PC-9 (cell line): ENCODE results near the gene CILP.

Experiments used
- CTCF ChIP-seq: fragments of 200-600 bp; sonication (generic); conservative IDR thresholded peaks from 2 replicates; pipeline ENCODE4 v1.6.1; 2017; ENCODE audit warnings: mixed run types, antibody characterized with exemption, mild to moderate bottlenecking, moderate library complexity
- EZH2 ChIP-seq: fragments of 200-600 bp; sonication (generic); IDR thresholded peaks from 2 replicates; pipeline ENCODE4 v1.8.0; 2017; ENCODE audit warnings: antibody characterized with exemption, low read depth

- TF ChIP-seq CTCF (no peak), EZH2 (no peak)
These were observed 19.3 kb downstream of the CILP start for GRCh38 chr15:65192016-65192415.
